Neutrophil (primary cell): ENCODE measurements around the gene TRIM63.

Experiments
- H3K27ac ChIP-seq: fragments of 200-600 bp; sonication (generic); 2 replicates; pipeline ENCODE4 v1.5.1; 2016; ENCODE audit warnings: mild to moderate bottlenecking, moderate library complexity
- H3K27me3 ChIP-seq: fragments of 200-600 bp; sonication (generic); 2 replicates; pipeline ENCODE4 v1.6.0; 2016; ENCODE audit warnings: mild to moderate bottlenecking
- H3K36me3 ChIP-seq: fragments of 200-600 bp; sonication (generic); 2 replicates; pipeline ENCODE4 v1.5.1; 2017
- H3K4me1 ChIP-seq, 2 experiments: fragments of 200-600 bp in 1 of 2; sonication (generic) in 1 of 2; 1 replicate in 1 of 2; 2 replicates in 1 of 2; pipeline versions ENCODE4 v1.5.1 to v1.6.1; 2013 to 2016; ENCODE audit warnings: low read depth in 1 of 2, low read length in 1 of 2, mild to moderate bottlenecking in 1 of 2, moderate library complexity in 1 of 2; ENCODE audit not compliant: control insufficient read depth in 1 of 2, insufficient read depth in 1 of 2
- H3K4me3 ChIP-seq, 2 experiments: fragments of 200-600 bp in 1 of 2; sonication (generic) in 1 of 2; 1 replicate in 1 of 2; 2 replicates in 1 of 2; pipeline ENCODE4 v1.5.1; 2013 to 2016; ENCODE audit warnings: low read depth in 1 of 2, low read length in 1 of 2, mild to moderate bottlenecking in 1 of 2, moderate library complexity in 1 of 2
- H3K9me3 ChIP-seq: fragments of 200-600 bp; sonication (generic); 2 replicates; pipeline ENCODE4 v1.5.1; 2016
- TF ChIP-seq, protein P1 (sequence below): fragments of 200-600 bp; sonication (generic); IDR thresholded peaks from 2 replicates; pipeline ENCODE4 v1.5.1; 2016; ENCODE audit warnings: antibody characterized with exemption

Gene TRIM63

DNA sequence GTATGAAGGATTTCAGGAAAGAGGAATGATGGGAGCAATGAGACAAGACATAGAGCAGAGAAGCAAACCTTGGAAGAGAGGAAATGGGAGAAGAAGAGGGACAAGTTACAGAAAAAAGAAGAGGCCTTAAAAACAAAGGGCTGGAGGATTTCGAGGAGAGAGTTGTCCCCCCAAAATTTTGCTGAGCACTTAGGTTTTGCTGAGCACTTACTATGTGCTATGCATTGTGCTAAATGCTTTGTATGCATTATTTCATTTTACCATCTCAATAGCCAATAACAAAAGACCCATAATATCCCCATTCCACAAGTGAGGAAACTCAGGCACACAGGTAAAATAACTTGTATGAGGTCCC, 2.5 kb upstream of the TRIM63 start:
- Histone ChIP-seq H3K27ac (no peak overlapping the region), H3K9me3 (no peaks in the 10 kb centered on the region), H3K27me3 (peaks cover 63% of the 10 kb centered on the region), H3K4me3 (no peak overlapping the region), H3K4me1 (no peaks in the 10 kb centered on the region), H3K36me3 (no peaks in the 10 kb centered on the region)
- TF ChIP-seq, protein P1, sequence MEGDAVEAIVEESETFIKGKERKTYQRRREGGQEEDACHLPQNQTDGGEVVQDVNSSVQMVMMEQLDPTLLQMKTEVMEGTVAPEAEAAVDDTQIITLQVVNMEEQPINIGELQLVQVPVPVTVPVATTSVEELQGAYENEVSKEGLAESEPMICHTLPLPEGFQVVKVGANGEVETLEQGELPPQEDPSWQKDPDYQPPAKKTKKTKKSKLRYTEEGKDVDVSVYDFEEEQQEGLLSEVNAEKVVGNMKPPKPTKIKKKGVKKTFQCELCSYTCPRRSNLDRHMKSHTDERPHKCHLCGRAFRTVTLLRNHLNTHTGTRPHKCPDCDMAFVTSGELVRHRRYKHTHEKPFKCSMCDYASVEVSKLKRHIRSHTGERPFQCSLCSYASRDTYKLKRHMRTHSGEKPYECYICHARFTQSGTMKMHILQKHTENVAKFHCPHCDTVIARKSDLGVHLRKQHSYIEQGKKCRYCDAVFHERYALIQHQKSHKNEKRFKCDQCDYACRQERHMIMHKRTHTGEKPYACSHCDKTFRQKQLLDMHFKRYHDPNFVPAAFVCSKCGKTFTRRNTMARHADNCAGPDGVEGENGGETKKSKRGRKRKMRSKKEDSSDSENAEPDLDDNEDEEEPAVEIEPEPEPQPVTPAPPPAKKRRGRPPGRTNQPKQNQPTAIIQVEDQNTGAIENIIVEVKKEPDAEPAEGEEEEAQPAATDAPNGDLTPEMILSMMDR = no peak

DNA sequence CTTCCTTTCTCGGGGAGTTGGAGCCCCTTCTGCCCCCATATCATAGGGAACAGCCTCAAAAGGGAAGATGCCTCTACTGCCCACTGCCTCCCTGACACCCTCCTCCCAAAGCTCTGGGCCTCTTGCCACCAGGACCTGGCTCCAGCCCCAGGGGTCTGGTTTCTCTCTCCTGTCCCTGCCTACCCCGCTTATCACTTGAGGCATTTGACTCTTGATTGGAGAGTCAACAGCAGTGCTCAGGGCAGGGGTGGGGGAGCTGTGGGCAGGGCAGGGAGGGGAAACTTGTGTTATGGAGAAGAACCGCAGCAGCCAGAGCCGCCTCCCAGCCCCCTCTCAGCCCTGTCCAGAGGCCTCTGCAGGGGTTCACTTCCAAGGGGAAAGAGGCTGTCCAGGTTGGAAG, 573 bp downstream of the TRIM63 start:
- H3K27ac ChIP-seq = no peak overlapping the region
- H3K4me1 ChIP-seq = no peaks in the 10 kb centered on the region
- H3K27me3 ChIP-seq = peaks cover 44% of the 10 kb centered on the region
- H3K9me3 ChIP-seq = no peaks in the 10 kb centered on the region
- no peak overlapping the region for H3K4me3 ChIP-seq
- TF ChIP-seq, protein P1 = no peak
- no peaks in the 10 kb centered on the region for H3K36me3 ChIP-seq

DNA sequence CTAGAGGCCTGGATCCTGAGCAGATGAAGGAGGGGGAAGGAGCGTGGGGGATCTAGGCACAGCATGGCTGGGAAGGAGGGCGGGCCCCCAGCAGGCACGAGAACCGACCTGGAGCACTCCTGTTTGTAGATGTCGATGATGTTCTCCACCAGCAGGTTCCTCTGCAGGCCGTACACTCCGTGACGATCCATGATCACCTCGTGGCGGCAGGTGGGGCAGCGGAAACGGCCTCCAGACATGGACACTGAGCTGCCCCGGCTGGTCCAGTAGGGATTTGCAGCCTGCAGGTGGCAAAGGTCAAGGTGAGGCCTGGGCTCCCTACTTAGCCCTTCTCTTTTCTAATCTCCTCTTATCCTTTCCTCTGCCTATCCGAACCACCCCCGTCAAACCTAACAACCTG, 1.3 kb downstream of the TRIM63 start:
- H3K4me1 ChIP-seq = no peaks in the 10 kb centered on the region
- H3K4me3 ChIP-seq = no peak overlapping the region
- H3K27ac ChIP-seq = no peak overlapping the region

DNA sequence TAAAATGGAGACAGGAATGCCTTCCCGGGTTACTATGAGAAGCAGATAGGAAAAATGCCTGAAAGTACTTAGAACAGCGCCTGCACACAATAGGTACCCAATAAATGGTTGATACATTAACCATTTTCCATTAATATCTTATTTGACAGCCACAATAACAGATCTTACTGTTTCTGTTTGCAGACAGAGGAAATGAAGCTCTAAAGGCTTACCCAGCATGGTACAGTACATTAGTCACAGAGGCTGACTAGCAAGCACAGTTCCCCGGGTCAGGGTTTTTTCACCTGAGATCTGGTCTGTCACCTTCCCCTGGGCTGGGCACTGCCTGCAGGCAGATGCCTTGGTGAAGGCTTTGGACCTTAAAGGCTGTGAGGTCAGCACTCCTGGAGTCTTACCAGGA, 2.9 kb downstream of the TRIM63 start:
- Histone ChIP-seq H3K9me3 (no peaks in the 10 kb centered on the region), H3K27me3 (peaks cover 33% of the 10 kb centered on the region), H3K36me3 (no peaks in the 10 kb centered on the region), H3K4me1 (no peaks in the 10 kb centered on the region), H3K4me3 (no peak overlapping the region), H3K27ac (no peak overlapping the region)
- TF ChIP-seq, protein P1 = no peak

More for the DNA sequence above, 1.3 kb downstream of the TRIM63 start:
- Histone ChIP-seq H3K36me3 (no peaks in the 10 kb centered on the region), H3K27me3 (peaks cover 41% of the 10 kb centered on the region), H3K9me3 (no peaks in the 10 kb centered on the region)
- TF ChIP-seq, protein P1 = no peak

DNA sequence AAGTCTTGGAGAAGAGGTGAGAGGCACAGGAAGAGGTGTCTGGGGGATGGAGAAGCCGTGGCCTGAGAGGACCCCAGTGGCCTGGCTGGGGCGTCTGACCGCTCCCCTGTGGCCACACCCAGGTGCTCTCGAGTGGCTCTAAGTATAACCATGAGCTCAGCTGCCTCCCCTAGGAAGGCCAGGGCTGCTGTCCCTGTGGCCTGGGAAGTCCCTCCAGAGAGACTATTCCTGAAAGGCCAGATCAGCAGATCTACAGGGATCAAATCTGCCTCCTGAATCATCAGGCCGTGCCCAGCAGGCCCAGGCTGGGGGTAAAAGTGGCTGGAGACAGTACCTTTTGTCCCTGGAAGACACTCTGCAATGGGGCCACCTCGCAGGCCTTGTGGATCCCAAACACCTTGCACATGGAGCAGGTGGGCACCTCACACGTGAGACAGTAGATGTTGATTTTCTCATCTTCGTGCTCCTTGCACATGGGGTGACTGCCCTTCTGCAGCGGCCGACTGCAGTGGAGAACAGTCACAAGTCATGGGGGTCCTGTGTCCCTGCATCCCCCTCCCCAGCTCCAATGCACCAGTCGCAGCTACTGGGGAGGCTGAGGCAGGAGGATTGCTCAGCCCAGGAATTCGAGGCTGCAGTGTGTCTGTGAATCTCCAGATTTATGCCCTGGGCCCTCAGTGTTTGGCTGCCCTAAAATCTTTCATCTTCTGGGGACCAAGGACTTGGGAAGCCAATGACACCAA, 6.4 kb downstream of the TRIM63 start:
- Histone ChIP-seq H3K27ac (no peak overlapping the region), H3K9me3 (no peaks in the 10 kb centered on the region), H3K27me3 (peaks cover 38% of the 10 kb centered on the region), H3K36me3 (no peaks in the 10 kb centered on the region), H3K4me3 (no peak overlapping the region), H3K4me1 (no peaks in the 10 kb centered on the region)
- TF ChIP-seq, protein P1 = no peak
